ENCODE results near the gene TMEM11.
"Not testable (repeated sequence)": the region's sequence is repeated elsewhere in the genome, so short reads cannot be mapped to it uniquely, and the experiment has no call there.

The TMEM11 gene

GRCh38 chr17:21242780-21243515, 29.0 kb upstream of the TMEM11 start:
- DNase-seq (ENCODE audit: low read depth in 1 of 2, low spot score in 1 of 2), result no peak

- DNase-seq (ENCODE audit: low read depth in 1 of 2, low spot score in 1 of 2), result no peak
These were observed 28.2 kb upstream of the TMEM11 start for GRCh38 chr17:21242026-21242697.

- DNase-seq (ENCODE audit: low read depth in 1 of 2, low spot score in 1 of 2), result no peak
These were observed 27.6 kb upstream of the TMEM11 start for GRCh38 chr17:21241564-21241963.

GRCh38 chr17:21240369-21241055, 26.6 kb upstream of the TMEM11 start:
- no peak for DNase-seq (ENCODE audit: low read depth in 1 of 2, low spot score in 1 of 2)

- no peak for DNase-seq (ENCODE audit: low read depth in 1 of 2, low spot score in 1 of 2)
These were observed 25.9 kb upstream of the TMEM11 start for GRCh38 chr17:21239680-21240368.

GRCh38 chr17:21235921-21236320, 22.0 kb upstream of the TMEM11 start:
- DNase-seq (ENCODE audit: low read depth in 1 of 2, low spot score in 1 of 2), result no peak

- no peak for DNase-seq (ENCODE audit: low read depth in 1 of 2, low spot score in 1 of 2)
These were observed 19.8 kb upstream of the TMEM11 start for GRCh38 chr17:21233581-21234347.

GRCh38 chr17:21232033-21232749, 18.2 kb upstream of the TMEM11 start:
- DNase-seq (ENCODE audit: low read depth in 1 of 2, low spot score in 1 of 2), result no peak

- no peak for DNase-seq (ENCODE audit: low read depth in 1 of 2, low spot score in 1 of 2)
These were observed 17.6 kb upstream of the TMEM11 start for GRCh38 chr17:21231533-21231932.

GRCh38 chr17:21228845-21229244, 14.9 kb upstream of the TMEM11 start:
- no peak for DNase-seq (ENCODE audit: low read depth in 1 of 2, low spot score in 1 of 2)

- no peak for DNase-seq (ENCODE audit: low read depth in 1 of 2, low spot score in 1 of 2)
These were observed 14.2 kb upstream of the TMEM11 start for GRCh38 chr17:21228111-21228510.

GRCh38 chr17:21227277-21227676, 13.3 kb upstream of the TMEM11 start:
- DNase-seq (ENCODE audit: low read depth in 1 of 2, low spot score in 1 of 2), result not testable (repeated sequence)

- DNase-seq (ENCODE audit: low read depth in 1 of 2, low spot score in 1 of 2), result no peak
These were observed 9.1 kb upstream of the TMEM11 start for GRCh38 chr17:21223086-21223485.

GRCh38 chr17:21218831-21219380, 4.9 kb upstream of the TMEM11 start:
- no peak for DNase-seq (ENCODE audit: low read depth in 1 of 2, low spot score in 1 of 2)

GRCh38 chr17:21218101-21218500, 4.1 kb upstream of the TMEM11 start:
- DNase-seq (ENCODE audit: low read depth in 1 of 2, low spot score in 1 of 2), result no peak

- no peak for DNase-seq (ENCODE audit: low read depth in 1 of 2, low spot score in 1 of 2)
These were observed 3.4 kb upstream of the TMEM11 start for GRCh38 chr17:21217346-21217745.

GRCh38 chr17:21215935-21216334, 2.0 kb upstream of the TMEM11 start:
- no peak for DNase-seq (ENCODE audit: low read depth in 1 of 2, low spot score in 1 of 2)

- no peak for DNase-seq (ENCODE audit: low read depth in 1 of 2, low spot score in 1 of 2)
These were observed 998 bp upstream of the TMEM11 start for GRCh38 chr17:21214777-21215541.

- peak in 1 of 2 donors; percentile 12 for DNase-seq (ENCODE audit: low read depth in 1 of 2, low spot score in 1 of 2)
These were observed 335 bp downstream of the TMEM11 start for GRCh38 chr17:21213638-21214014.
